ENCODE data around the gene PDCL3. TPM values are rescaled to one million over a fixed set of nuclear protein-coding genes. Genes with fewer than 3 reads are reported as not detected.

The PDCL3 gene
- total and polyA plus RNA-seq, 2 donors (not counting 3 experiments of a cell fraction or from before 2014, with no cell fraction given) = 19.4 to 32.8 TPM

DNA sequence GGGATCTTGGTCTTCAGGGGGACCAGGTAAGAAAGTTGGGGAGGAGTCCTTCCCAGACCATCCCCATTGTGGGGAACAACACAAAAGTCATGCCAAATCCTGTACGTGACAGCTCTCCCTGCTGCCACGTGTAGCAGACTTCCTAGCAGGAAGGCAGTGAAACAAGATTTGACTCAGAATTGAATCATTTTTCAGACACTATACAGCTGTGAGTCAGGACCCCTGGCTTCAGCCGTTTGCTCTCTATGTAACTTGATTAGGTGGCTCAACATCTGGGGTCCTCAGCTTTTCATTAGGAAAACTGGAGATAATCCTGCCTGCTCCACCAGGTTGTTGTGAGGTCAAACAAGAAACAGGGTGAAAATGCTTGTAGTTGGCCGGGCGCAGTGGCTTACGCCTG, 32.9 kb upstream of the PDCL3 start:
- no peak overlapping the region for H3K9ac ChIP-seq (replicated peaks; ENCODE audit: extremely low read depth, insufficient read depth, low read length)
- H4K20me1 ChIP-seq (replicated peaks; ENCODE audit: control insufficient read depth, extremely low read depth, insufficient read depth, low read length) = no peaks in the 10 kb centered on the region
- no peaks in the 10 kb centered on the region for H3K79me2 ChIP-seq (ENCODE audit: control insufficient read depth, insufficient read depth, low read length)
- H3K4me3 ChIP-seq (replicated peaks in 1 of 3; ENCODE audit: insufficient read depth in 1 of 3, low read depth in 1 of 3, low read length in 3 of 3) = no peak overlapping the region
- no peaks in the 10 kb centered on the region for H3K9me1 ChIP-seq (replicated peaks; ENCODE audit: control insufficient read depth, extremely low read depth, insufficient read depth, low read length)
- POLR2A ChIA-PET = no interaction called here
- H3K27me3 ChIP-seq (ENCODE audit: control insufficient read depth in 2 of 2, insufficient read depth in 2 of 2, low read length in 2 of 2) = no peaks in the 10 kb centered on the region
- no peaks in the 10 kb centered on the region for H3K36me3 ChIP-seq (ENCODE audit: control insufficient read depth in 2 of 2, extremely low read depth in 1 of 2, insufficient read depth in 2 of 2, low read length in 2 of 2)
- no peak overlapping the region for H2AFZ ChIP-seq (ENCODE audit: low read depth, low read length)
- intact Hi-C loops (cut with micrococcal nuclease) (no loop called here), dilution Hi-C loops (cut with MboI; ENCODE audit: extremely low pct_ligation_motif_present, low sequenced_read_pairs) (no loop called here)
- no peak for DNase-seq (ENCODE audit: low read depth, low spot score)
- no peak overlapping the region for H3K4me2 ChIP-seq (ENCODE audit: insufficient read depth, low read length)
- CTCF ChIA-PET = no interaction called here
- TF ChIP-seq POLR2A (IDR thresholded peaks at IDR 0.05; ENCODE audit: low read depth, low read length) (no peak), JUN (IDR thresholded peaks at IDR 0.05; ENCODE audit: borderline replicate concordance, insufficient read depth, insufficient read length, low read depth) (no peak), EZH2 (IDR thresholded peaks at IDR 0.05; ENCODE audit: borderline replicate concordance, low read depth, low read length, severe bottlenecking) (no peak), GATA2 (IDR thresholded peaks at IDR 0.05; ENCODE audit: insufficient read depth, insufficient read length, low read depth, low read length) (no peak)
- FAIRE-seq = no peak
- H3K9me3 ChIP-seq (replicated peaks; ENCODE audit: control insufficient read depth, insufficient read depth, low read length) = no peaks in the 10 kb centered on the region
- no peaks in the 10 kb centered on the region for H3K4me1 ChIP-seq (ENCODE audit: control insufficient read depth, extremely low read depth, insufficient read depth, low read length)
- H3K27ac ChIP-seq (ENCODE audit: insufficient read depth, low read depth, low read length) = no peak overlapping the region
- no TSS peak for BruUV-seq (replicated peaks)

DNA sequence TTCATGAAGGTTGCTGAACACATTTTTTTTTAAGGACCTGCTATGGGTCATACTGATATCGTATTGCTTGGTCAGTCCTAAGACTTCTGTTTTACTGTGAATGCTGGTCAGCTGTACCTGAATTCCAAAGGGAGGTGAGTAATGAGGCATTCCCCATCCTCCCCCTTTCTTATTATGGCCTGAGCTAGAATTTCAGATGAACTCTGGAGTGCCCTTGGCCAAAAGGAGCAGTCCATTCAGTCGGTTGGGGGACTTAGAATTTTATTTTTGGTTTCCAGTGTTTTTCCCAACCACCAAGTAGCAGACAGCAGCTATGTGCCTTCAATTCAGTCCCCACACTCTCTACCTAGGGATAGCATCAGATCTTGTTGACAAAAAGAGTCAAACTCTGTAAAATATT, 26.9 kb upstream of the PDCL3 start:
- no peaks in the 10 kb centered on the region for H3K9me1 ChIP-seq (replicated peaks; ENCODE audit: control insufficient read depth, extremely low read depth, insufficient read depth, low read length)
- intact Hi-C loops (cut with micrococcal nuclease) = no loop called here
- H3K4me1 ChIP-seq (ENCODE audit: control insufficient read depth, extremely low read depth, insufficient read depth, low read length) = no peaks in the 10 kb centered on the region
- no peak for DNase-seq (ENCODE audit: low read depth, low spot score)
- no peaks in the 10 kb centered on the region for H4K20me1 ChIP-seq (replicated peaks; ENCODE audit: control insufficient read depth, extremely low read depth, insufficient read depth, low read length)
- no TSS peak for BruUV-seq (replicated peaks)
- no peaks in the 10 kb centered on the region for H3K9me3 ChIP-seq (replicated peaks; ENCODE audit: control insufficient read depth, insufficient read depth, low read length)
- no peak overlapping the region for H3K4me2 ChIP-seq (ENCODE audit: insufficient read depth, low read length)
- TF ChIP-seq POLR2AphosphoS5 (IDR thresholded peaks at IDR 0.05; ENCODE audit: insufficient read depth, low read depth, low read length) (no peak), MYC (IDR thresholded peaks at IDR 0.05; ENCODE audit: low read depth, low read length) (no peak), POLR2A (IDR thresholded peaks at IDR 0.05; ENCODE audit: low read depth, low read length) (no peak), FOS (IDR thresholded peaks at IDR 0.05; ENCODE audit: borderline replicate concordance, insufficient read depth, low read length) (no peak), EZH2 (IDR thresholded peaks at IDR 0.05; ENCODE audit: borderline replicate concordance, low read depth, low read length, severe bottlenecking) (no peak), JUN (IDR thresholded peaks at IDR 0.05; ENCODE audit: borderline replicate concordance, insufficient read depth, insufficient read length, low read depth) (no peak), GATA2 (IDR thresholded peaks at IDR 0.05; ENCODE audit: insufficient read depth, insufficient read length, low read depth, low read length) (no peak)
- TF ChIP-seq, protein P1, sequence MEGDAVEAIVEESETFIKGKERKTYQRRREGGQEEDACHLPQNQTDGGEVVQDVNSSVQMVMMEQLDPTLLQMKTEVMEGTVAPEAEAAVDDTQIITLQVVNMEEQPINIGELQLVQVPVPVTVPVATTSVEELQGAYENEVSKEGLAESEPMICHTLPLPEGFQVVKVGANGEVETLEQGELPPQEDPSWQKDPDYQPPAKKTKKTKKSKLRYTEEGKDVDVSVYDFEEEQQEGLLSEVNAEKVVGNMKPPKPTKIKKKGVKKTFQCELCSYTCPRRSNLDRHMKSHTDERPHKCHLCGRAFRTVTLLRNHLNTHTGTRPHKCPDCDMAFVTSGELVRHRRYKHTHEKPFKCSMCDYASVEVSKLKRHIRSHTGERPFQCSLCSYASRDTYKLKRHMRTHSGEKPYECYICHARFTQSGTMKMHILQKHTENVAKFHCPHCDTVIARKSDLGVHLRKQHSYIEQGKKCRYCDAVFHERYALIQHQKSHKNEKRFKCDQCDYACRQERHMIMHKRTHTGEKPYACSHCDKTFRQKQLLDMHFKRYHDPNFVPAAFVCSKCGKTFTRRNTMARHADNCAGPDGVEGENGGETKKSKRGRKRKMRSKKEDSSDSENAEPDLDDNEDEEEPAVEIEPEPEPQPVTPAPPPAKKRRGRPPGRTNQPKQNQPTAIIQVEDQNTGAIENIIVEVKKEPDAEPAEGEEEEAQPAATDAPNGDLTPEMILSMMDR (IDR thresholded peaks at IDR 0.05; ENCODE audit: extremely low read depth in 1 of 2, insufficient read depth in 1 of 2, low read depth in 1 of 2, low read length in 2 of 2) = no peak
- TF ChIP-seq, protein P2, sequence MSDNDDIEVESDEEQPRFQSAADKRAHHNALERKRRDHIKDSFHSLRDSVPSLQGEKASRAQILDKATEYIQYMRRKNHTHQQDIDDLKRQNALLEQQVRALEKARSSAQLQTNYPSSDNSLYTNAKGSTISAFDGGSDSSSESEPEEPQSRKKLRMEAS (IDR thresholded peaks at IDR 0.05; ENCODE audit: insufficient read depth, insufficient read length) = no peak
- no peaks in the 10 kb centered on the region for H3K36me3 ChIP-seq (ENCODE audit: control insufficient read depth in 2 of 2, extremely low read depth in 1 of 2, insufficient read depth in 2 of 2, low read length in 2 of 2)
- no peaks in the 10 kb centered on the region for H3K79me2 ChIP-seq (ENCODE audit: control insufficient read depth, insufficient read depth, low read length)
- H3K9ac ChIP-seq (replicated peaks; ENCODE audit: extremely low read depth, insufficient read depth, low read length) = no peak overlapping the region
- no peak for FAIRE-seq
- dilution Hi-C loops (cut with MboI; ENCODE audit: extremely low pct_ligation_motif_present, low sequenced_read_pairs) = no loop called here
- ChIA-PET CTCF (interaction anchor here (0.8 kb wide), 1 partner anchor 10 kb away, joined by 3 read pairs; no protein-coding TSS in a partner anchor), POLR2A (no interaction called here)
- no peak overlapping the region for H3K4me3 ChIP-seq (replicated peaks in 1 of 3; ENCODE audit: insufficient read depth in 1 of 3, low read depth in 1 of 3, low read length in 3 of 3)
- no peak overlapping the region for H2AFZ ChIP-seq (ENCODE audit: low read depth, low read length)
- H3K27me3 ChIP-seq (ENCODE audit: control insufficient read depth in 2 of 2, insufficient read depth in 2 of 2, low read length in 2 of 2) = no peaks in the 10 kb centered on the region
- H3K27ac ChIP-seq (ENCODE audit: insufficient read depth, low read depth, low read length) = no peak overlapping the region
